Measurements from ENCODE around the gene NDUFB3.
A peak's percentile ranks its signal among the peaks of the same experiment; 100 is the strongest.

- peak in 1 of 4 donors; percentile 6 for TF ChIP-seq POLR2AphosphoS5 (IDR thresholded peaks at IDR 0.05)
- TF ChIP-seq CTCF (IDR thresholded peaks at IDR 0.05), result no peak
- TF ChIP-seq POLR2A (IDR thresholded peaks at IDR 0.05), result no peak
Measured at GRCh38 chr2:201130524-201131186, 58.9 kb downstream of the NDUFB3 start.
